Activated naive CD4-positive, alpha-beta T cell treated with anti-CD3 and anti-CD28 coated beads, Interleukin-2, amount 10 ng/mL, durations not matched to agents 7 days and 5 days (primary cell): ENCODE measurements around the gene VTCN1.
"Not testable (repeated sequence)": the region's sequence is repeated elsewhere in the genome, so short reads cannot be mapped to it uniquely, and the experiment has no call there.

Source experiments
- CTCF ChIA-PET: fragments of 350-600 bp; sonication (Branson Sonifier 250); formaldehyde crosslinking; loops from one replicate; lab custom pipeline; 2021; ENCODE audit warnings: antibody characterized with exemption; lab: Charles Lee
- DNase-seq: peaks from one replicate; pipeline ENCODE4 v3.0.0-alpha.2; 2020
- H3K27ac Mint-ChIP-seq: one replicate; pipeline ENCODE4 v1.8.0; 2021; ENCODE audit warnings: mild to moderate bottlenecking, moderate library complexity, mixed read lengths
- H3K27me3 Mint-ChIP-seq: one replicate; pipeline ENCODE4 v1.8.0; 2021; ENCODE audit warnings: mild to moderate bottlenecking, mixed read lengths
- H3K36me3 Mint-ChIP-seq: one replicate; pipeline ENCODE4 v1.8.0; 2021; ENCODE audit warnings: mixed read lengths
- H3K4me1 Mint-ChIP-seq: one replicate; pipeline ENCODE4 v1.8.0; 2021; ENCODE audit warnings: mixed read lengths
- H3K4me3 Mint-ChIP-seq: one replicate; pipeline ENCODE4 v1.8.0; 2021; ENCODE audit warnings: mild to moderate bottlenecking, moderate library complexity, mixed read lengths
- H3K9me3 Mint-ChIP-seq: one replicate; pipeline ENCODE4 v1.8.0; 2021; ENCODE audit warnings: mixed read lengths

Gene VTCN1

DNA sequence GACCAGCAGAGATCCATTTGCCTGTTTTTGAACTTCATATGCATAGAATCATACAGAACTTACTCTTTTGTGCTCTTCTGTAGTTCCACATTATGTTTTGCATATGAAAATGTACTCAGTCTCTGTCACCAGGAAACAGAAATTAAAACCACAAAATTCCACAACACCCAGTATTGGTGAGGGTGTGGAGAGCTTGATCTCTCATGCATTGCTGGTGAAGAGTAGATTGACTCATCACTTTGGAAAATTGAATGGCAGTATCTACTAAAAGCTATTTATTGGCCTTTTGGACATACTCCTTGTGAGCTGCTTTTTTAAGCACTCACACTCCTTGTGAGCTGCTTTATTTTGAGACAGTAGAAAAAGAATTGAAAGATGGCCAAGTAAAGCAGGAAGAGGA, 43.3 kb downstream of the VTCN1 start:
- Mint-ChIP-seq H3K27me3 (peaks cover 17% of the 10 kb centered on the region), H3K36me3 (no peaks in the 10 kb centered on the region), H3K4me3 (no peak overlapping the region), H3K4me1 (no peaks in the 10 kb centered on the region), H3K27ac (no peak overlapping the region), H3K9me3 (no peaks in the 10 kb centered on the region)
- CTCF ChIA-PET, result no interaction called here
- DNase-seq, result no peak

DNA sequence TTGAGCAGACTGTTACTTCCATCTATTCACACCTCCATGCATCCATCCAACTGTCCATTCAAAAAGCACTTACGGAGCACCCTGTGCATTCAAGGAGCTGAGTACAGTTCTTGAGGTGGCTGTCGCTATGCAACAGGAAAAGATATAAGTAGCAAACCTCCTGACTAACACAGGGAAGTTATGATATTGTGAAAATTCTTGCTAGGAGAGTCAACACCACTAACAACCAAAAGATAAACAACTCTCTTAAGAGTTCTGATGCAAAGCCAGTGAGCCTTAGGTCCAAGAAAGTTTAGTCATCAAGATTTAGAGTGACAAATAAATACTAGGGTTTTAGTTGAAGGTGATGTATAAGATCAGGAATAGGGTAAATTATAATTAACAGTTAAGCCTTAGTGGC, 44.7 kb downstream of the VTCN1 start:
- Mint-ChIP-seq H3K27me3 (peaks cover 17% of the 10 kb centered on the region), H3K9me3 (no peaks in the 10 kb centered on the region), H3K4me1 (no peaks in the 10 kb centered on the region), H3K36me3 (no peaks in the 10 kb centered on the region), H3K4me3 (no peak overlapping the region), H3K27ac (no peak overlapping the region)
- DNase-seq, result no peak
- CTCF ChIA-PET, result no interaction called here

DNA sequence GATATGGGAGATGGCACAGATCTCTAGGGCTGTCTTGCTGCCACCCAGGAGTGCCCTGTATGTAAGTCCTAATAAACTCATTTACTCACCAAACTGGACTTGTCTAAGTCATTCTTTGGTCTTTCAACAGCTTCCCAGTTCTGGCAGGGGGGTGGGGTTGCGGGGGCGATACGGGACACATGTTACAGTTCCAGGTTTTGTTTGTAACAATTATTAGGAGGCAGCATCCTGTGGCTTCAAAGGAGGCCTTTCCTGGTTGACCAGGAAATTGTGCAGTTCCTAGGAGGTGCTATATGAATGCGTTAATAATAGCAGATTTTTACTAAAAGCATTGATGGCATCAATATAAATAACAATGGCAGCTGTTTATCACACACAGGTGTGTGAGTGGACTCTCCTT, 46.5 kb downstream of the VTCN1 start:
- CTCF ChIA-PET, result no interaction called here

DNA sequence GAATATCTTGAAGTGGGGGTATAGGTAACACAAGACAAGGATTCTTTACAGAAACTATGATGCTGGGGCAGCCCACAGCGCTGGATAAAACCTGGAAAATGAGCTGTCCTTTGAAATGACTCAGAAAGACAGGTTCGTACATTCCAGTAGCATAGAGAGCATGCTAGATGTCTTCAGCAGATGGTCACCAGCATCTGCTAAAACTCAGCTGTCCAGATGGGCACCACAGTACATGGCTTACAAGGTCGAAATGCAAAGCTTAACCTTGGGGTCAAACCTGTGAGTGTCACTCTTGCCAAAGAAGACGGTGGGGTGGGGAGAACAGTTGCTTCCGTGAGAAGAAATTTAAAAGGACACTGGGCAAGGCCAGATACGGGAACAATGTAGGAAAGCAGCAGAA, 47.9 kb downstream of the VTCN1 start:
- H3K4me3 Mint-ChIP-seq, result no peak overlapping the region
- H3K9me3 Mint-ChIP-seq, result no peaks in the 10 kb centered on the region
- CTCF ChIA-PET, result no interaction called here
- DNase-seq, result no peak
- no peaks in the 10 kb centered on the region for H3K36me3 Mint-ChIP-seq
- H3K27ac Mint-ChIP-seq, result no peak overlapping the region
- peaks cover 22% of the 10 kb centered on the region for H3K27me3 Mint-ChIP-seq
- no peaks in the 10 kb centered on the region for H3K4me1 Mint-ChIP-seq

More for the DNA sequence above, 46.5 kb downstream of the VTCN1 start:
- peaks cover 24% of the 10 kb centered on the region for H3K27me3 Mint-ChIP-seq
- H3K9me3 Mint-ChIP-seq, result no peaks in the 10 kb centered on the region
- H3K36me3 Mint-ChIP-seq, result no peaks in the 10 kb centered on the region
- DNase-seq, result no peak
- H3K4me3 Mint-ChIP-seq, result no peak overlapping the region
- H3K27ac Mint-ChIP-seq, result no peak overlapping the region
- H3K4me1 Mint-ChIP-seq, result no peaks in the 10 kb centered on the region

DNA sequence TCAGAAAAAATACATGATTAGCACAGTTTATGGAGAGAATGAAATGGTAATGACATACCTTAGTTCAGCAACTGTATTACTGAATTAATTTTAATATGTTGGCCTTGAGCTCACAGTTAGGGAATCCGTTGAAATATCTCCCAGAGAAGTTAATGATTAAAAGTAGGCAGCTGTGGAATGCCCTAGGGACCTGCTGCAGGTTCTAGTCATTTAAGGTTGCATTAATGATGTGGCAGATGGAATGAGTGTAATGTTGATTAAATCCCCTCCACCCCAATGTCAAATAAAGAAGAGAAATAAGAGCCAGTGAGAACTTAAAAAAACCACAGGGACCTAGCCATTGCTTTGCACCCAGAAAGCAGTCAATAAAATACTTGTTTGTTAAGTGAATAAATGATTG, 48.8 kb downstream of the VTCN1 start:
- no peaks in the 10 kb centered on the region for H3K36me3 Mint-ChIP-seq
- H3K27ac Mint-ChIP-seq, result no peak overlapping the region
- H3K4me3 Mint-ChIP-seq, result no peak overlapping the region
- DNase-seq, result no peak
- CTCF ChIA-PET, result no interaction called here
- no peaks in the 10 kb centered on the region for H3K9me3 Mint-ChIP-seq
- peaks cover 20% of the 10 kb centered on the region for H3K27me3 Mint-ChIP-seq
- H3K4me1 Mint-ChIP-seq, result no peaks in the 10 kb centered on the region

DNA sequence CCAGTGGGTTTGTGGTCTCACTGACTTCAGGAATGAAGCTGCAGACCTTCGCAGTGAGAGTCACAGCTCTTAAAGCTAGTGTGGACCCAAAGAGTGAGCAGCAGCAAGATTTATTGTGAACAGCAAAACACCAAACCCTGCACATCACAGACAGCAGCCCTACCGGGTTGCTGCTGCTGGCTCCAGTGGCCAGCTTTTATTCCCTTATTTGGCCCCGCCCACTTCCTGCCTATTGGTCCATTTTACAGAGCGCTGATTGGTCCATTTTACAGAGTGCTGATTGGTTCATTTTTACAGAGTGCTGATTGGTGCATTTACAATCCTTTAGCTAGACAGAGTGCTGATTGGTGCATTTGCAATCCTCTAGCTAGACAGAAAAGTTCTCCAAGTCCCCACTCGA, 59.4 kb downstream of the VTCN1 start:
- H3K27ac Mint-ChIP-seq, DNase-seq, H3K4me1 Mint-ChIP-seq, H3K36me3 Mint-ChIP-seq, CTCF ChIA-PET, H3K9me3 Mint-ChIP-seq, H3K4me3 Mint-ChIP-seq, H3K27me3 Mint-ChIP-seq: not testable (repeated sequence)

DNA sequence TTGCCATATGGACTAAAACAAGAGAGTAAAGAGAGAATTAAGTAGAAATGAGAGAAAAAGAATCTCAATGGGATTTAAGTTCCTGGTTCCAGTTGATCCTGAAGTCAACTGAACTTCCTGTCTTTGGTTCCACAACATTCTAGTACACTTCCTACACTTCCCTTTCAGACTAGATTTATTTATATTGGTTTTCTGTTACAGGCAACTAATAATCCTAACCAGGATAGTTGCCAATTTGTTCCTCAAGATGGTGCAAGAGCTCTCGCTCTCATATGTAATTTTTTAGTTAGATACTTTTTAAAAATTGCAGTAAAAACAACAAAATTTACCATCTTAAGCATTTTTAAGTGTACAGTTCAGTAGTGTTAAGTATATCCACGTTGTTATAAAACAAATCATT, 60.4 kb downstream of the VTCN1 start:
- no peak for DNase-seq
- CTCF ChIA-PET, result no interaction called here
- Mint-ChIP-seq H3K36me3 (peaks cover 2% of the 10 kb centered on the region), H3K9me3 (peaks cover 6% of the 10 kb centered on the region), H3K27ac (no peak overlapping the region), H3K4me1 (no peaks in the 10 kb centered on the region), H3K4me3 (no peak overlapping the region), H3K27me3 (peaks cover 10% of the 10 kb centered on the region)

DNA sequence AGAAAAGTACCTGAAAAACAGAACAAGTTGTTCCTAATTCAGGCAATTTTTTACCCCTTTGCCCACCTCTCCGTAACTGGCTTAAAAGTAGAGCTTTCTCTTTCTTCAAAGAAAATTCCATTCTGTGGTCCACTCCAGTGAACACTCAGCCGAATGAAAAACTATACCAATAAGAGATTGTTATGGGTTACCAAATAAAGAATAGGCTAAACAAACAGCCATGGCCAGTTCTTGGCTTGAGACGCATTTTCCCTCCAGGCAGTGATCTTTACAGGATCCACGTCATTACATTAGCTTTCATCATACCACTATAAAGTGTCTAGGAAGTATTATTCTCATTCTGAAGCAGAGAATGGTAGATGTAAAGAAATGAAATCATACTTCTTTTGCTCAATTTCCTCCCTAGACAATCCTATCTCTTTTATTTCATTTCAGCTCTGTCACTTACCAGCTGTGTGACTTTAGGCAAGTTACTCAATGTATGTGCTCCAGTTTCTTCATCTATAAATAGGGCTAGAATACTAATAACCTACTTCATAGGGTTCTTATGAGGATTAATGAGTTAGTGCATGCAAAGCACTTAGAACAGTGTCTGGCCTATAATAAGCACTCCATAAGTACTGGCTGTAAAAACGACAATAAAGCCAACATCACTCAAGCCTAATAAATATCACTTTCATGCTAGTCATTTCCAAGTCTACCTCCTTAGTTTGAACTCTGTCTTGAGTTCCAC, 62.7 kb downstream of the VTCN1 start:
- DNase-seq, result no peak
- CTCF ChIA-PET, result no interaction called here
- Mint-ChIP-seq H3K27ac (no peak overlapping the region), H3K36me3 (peaks cover 2% of the 10 kb centered on the region), H3K9me3 (peaks cover 6% of the 10 kb centered on the region), H3K4me3 (no peak overlapping the region), H3K4me1 (no peaks in the 10 kb centered on the region), H3K27me3 (peaks cover 10% of the 10 kb centered on the region)

DNA sequence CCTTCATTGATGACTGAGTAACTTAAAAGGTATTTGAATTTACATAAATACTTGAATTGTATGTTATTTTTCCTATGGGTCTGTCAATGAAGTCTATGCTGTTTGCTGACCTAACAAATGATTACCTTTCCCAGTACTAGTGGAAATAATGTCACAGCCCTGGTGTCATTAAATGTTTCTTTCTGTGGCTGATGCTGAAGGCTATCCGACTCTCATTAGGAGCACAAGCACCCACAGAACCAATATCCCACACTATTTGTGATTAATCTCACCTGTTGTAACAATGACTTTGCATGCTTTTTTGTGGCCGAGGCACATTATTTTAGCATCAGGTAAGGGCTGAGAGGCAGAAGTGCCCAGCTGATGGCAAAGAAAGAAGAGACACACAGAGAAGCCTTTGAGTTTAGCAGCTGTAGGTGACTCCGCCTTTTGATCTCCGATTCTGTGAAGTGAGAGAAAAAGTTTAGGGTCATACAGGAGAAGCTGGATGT, 63.3 kb downstream of the VTCN1 start:
- no peaks in the 10 kb centered on the region for H3K4me1 Mint-ChIP-seq
- no peak overlapping the region for H3K27ac Mint-ChIP-seq
- H3K4me3 Mint-ChIP-seq, result no peak overlapping the region
- CTCF ChIA-PET, result no interaction called here
- H3K27me3 Mint-ChIP-seq, result peaks cover 10% of the 10 kb centered on the region
- H3K9me3 Mint-ChIP-seq, result peaks cover 6% of the 10 kb centered on the region
- no peak for DNase-seq
- peaks cover 2% of the 10 kb centered on the region for H3K36me3 Mint-ChIP-seq

DNA sequence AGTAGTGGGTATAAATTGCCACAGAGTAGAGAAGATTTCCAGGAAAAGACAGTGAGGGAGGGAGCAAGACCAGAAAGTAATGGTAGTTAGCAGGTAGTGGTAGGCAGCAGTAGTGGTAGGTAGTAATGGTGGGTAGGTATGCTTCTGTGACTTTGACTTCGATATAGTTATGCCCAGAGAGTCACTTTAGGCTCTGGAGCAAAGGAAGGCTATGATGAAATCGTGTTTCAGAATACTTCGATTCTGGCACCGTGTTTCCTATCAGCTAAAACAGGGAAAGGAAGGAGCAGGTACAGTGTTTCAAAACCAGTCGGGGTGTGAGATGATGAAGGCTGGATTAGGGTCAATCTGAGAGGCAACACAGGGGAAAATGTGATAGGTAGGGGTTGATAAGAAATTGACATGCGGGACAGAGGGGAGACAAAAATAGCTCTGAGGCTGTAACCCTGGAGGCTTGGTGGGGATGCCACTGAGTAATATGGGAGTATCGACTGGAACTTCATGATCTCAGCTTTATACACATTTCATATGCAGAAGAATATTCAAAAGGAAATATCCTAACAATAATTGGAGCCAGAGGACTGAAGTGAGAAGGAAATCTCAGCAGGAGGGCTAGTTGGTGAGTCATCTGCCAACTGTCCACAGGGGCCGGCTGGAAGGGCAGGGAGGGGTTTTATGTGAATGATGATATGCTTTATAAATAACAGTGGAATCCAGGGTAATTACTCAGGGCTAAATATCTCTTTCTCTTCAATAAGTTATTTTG, 64.0 kb downstream of the VTCN1 start:
- H3K9me3 Mint-ChIP-seq, result peaks cover 4% of the 10 kb centered on the region
- peaks cover 2% of the 10 kb centered on the region for H3K36me3 Mint-ChIP-seq
- H3K27ac Mint-ChIP-seq, result no peak overlapping the region
- no peak overlapping the region for H3K4me3 Mint-ChIP-seq
- no peak for DNase-seq
- CTCF ChIA-PET, result no interaction called here
- H3K4me1 Mint-ChIP-seq, result no peaks in the 10 kb centered on the region
- H3K27me3 Mint-ChIP-seq, result peaks cover 10% of the 10 kb centered on the region

DNA sequence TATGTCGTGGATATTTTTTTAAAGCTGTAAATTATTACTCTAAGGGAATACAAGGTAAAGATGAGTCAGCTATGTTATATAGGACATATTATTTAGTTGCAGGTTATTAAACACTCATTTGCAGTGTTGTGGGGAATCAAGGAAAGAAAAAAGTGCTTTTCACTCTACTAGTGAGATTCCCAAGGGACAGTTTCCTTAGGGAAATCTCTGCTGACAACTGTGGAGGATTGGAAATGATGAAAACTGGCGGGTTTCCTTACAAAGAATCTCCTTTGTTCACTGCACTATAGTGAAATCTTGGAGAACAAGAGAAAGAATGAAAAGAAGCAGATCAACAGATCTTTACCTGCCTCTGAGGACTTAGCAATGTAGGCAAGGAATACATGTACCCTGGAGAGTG, 64.7 kb downstream of the VTCN1 start:
- H3K4me3 Mint-ChIP-seq, result no peak overlapping the region
- no peaks in the 10 kb centered on the region for H3K36me3 Mint-ChIP-seq
- no peak for DNase-seq
- no peak overlapping the region for H3K27ac Mint-ChIP-seq
- no peaks in the 10 kb centered on the region for H3K9me3 Mint-ChIP-seq
- CTCF ChIA-PET, result no interaction called here
- no peaks in the 10 kb centered on the region for H3K4me1 Mint-ChIP-seq
- peaks cover 10% of the 10 kb centered on the region for H3K27me3 Mint-ChIP-seq

DNA sequence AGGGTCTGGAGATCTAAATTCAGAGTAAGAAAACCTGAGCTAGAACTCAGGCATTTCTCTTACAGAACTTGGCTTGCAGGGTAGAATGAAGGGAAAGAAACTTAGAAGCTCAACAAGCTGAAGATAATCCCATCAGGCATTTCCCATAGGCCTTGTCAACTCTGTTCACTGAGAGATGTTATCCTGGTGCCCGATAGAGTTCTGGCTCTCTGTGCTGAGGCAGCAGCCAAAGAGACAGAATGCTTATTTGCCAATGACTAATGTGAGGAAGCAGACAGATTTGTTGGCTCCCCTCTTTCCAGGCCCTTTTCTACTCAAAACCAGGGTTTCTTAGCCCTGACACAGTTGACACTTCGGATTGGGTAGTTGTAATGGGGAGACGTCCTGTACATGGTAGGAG, 66.9 kb downstream of the VTCN1 start:
- no peaks in the 10 kb centered on the region for H3K9me3 Mint-ChIP-seq
- CTCF ChIA-PET, result no interaction called here

DNA sequence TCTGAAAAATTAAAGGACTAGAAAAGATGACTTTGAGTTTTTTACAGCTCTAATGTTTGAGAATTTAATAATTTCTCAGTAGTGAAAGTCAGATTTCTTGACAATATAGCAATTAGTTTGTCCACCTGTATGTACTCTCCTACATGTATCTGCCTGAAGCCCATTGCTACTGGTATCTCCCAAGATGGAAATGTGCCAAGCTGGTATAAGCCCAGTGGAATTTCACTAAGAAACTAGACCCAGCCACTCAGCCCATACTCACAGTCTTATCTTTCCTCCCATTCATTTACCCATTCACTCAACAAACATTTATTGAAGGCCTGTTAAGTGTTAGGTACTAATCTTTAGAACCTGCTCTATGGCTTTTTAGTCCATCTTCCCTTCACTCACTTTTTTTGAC, 67.6 kb downstream of the VTCN1 start:
- H3K4me3 Mint-ChIP-seq, result no peak overlapping the region
- H3K36me3 Mint-ChIP-seq, result no peaks in the 10 kb centered on the region
- DNase-seq, result no peak
- no peak overlapping the region for H3K27ac Mint-ChIP-seq
- no peaks in the 10 kb centered on the region for H3K9me3 Mint-ChIP-seq
- CTCF ChIA-PET, result no interaction called here
- H3K27me3 Mint-ChIP-seq, result peaks cover 6% of the 10 kb centered on the region
- no peaks in the 10 kb centered on the region for H3K4me1 Mint-ChIP-seq

More for the DNA sequence above, 66.9 kb downstream of the VTCN1 start:
- no peak overlapping the region for H3K27ac Mint-ChIP-seq
- no peaks in the 10 kb centered on the region for H3K4me1 Mint-ChIP-seq
- H3K36me3 Mint-ChIP-seq, result no peaks in the 10 kb centered on the region
- DNase-seq, result no peak
- H3K27me3 Mint-ChIP-seq, result peaks cover 6% of the 10 kb centered on the region
- H3K4me3 Mint-ChIP-seq, result no peak overlapping the region

DNA sequence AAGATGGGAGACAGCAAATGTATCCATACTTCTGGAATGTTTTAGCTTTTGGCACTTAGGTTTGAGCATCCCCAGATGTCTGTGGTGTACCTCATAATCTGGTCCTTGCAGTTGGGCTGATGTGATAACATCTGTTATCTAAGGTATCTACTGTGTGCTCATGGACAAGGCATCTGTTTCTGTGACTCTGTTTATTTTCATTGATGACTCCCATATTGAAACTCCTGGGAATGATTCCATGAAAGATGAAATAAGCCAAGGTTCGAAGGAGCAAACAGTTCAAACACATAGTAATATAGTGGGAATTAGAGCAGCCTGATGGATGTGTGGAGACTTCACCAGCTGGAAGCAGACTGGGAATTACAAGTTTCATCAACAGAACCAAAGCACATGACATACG, 68.5 kb downstream of the VTCN1 start:
- CTCF ChIA-PET, result no interaction called here
- no peaks in the 10 kb centered on the region for H3K4me1 Mint-ChIP-seq

DNA sequence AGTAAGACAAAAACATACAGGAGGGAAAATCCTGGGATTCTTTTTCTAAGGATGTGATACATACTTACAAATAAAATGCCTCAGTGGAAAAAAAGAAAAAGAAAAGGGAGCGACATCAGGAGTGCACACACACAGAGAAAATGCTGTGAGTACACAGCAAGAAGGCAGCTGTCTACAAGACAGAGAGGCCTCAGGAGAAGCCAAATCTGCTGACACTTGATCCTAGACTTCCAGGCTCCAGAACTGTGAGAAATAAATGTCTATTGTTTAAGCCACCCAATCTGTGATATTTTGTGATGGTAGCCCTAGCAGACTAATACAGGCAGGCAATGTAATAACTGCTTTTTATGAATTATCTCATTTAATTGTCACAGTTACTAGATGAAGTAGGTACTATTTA, 72.2 kb downstream of the VTCN1 start:
- Mint-ChIP-seq H3K9me3 (no peaks in the 10 kb centered on the region), H3K36me3 (no peaks in the 10 kb centered on the region), H3K27ac (no peak overlapping the region), H3K27me3 (peaks cover 14% of the 10 kb centered on the region), H3K4me3 (no peak overlapping the region), H3K4me1 (no peaks in the 10 kb centered on the region)
- CTCF ChIA-PET, result interaction anchor here (2.0 kb wide), 1 partner anchor 10 kb away, joined by 8 read pairs; no protein-coding TSS in a partner anchor
- DNase-seq, result no peak

More for the DNA sequence above, 68.5 kb downstream of the VTCN1 start:
- H3K4me3 Mint-ChIP-seq, result no peak overlapping the region
- H3K27me3 Mint-ChIP-seq, result peaks cover 6% of the 10 kb centered on the region
- no peak for DNase-seq
- no peaks in the 10 kb centered on the region for H3K36me3 Mint-ChIP-seq
- no peak overlapping the region for H3K27ac Mint-ChIP-seq
- H3K9me3 Mint-ChIP-seq, result no peaks in the 10 kb centered on the region
